Fibroblast of peridontal ligament (primary cell): ENCODE results near the gene SDK2.

ENCODE experiments used
- DNase-seq: peaks from one replicate; pipeline ENCODE4 v3.0.0-alpha.2; 2010; ENCODE audit errors: extremely low read depth

SDK2 gene

DNA sequence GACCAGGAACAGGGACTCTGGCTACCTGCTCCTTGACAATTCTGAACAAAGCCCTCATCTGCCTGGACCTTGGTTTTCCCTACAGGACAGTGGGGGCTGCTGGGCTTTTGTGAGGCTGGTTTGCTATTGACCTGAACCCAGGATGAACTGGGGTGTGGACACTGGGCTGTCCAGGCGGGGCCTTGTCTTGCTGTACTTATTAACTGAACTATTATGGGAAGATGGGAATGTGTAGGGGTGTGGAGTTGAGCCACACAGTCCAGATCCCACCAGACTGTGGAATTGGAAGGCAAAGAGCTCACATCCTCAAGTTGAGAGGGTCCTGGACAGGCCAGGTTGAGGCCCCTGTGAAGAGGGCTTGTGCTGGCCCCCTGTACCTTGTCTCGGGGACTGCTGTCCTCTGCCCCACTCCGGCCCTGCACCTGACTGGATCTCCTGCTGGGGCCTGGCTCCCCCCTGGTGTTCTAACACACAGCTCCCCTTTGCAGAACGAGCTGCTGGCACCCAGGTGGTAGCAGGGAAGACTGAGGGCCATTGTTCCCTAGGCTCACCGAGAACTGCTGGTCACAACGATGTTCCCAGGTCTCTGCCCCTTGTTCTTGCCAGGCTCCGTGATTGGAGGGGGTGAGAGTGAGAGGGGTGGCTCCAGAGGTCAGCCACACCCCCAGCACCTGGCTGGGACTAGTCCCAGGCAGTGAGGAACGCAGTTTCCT lies 280.6 kb downstream of the SDK2 start:
- no peak for DNase-seq

DNA sequence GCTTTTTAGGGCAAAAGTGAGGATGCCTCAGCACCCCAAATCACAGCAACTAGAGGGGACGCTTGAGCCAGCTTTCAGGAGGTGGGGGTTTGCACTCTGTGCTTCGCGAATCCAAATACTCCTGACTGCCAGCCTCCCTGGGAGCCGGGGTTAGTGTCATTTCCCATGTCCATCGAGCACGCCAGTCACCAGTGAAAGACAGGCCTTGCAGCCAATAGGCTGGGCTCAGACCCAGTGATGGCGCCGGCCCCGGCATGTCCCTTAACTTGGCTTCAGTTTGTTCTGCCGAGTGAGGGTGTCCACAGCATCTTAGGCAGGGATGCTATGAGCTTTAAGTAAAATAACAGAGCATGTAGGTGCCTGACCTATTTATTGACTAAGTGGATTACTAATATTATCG lies 281.5 kb downstream of the SDK2 start:
- no peak for DNase-seq

DNA sequence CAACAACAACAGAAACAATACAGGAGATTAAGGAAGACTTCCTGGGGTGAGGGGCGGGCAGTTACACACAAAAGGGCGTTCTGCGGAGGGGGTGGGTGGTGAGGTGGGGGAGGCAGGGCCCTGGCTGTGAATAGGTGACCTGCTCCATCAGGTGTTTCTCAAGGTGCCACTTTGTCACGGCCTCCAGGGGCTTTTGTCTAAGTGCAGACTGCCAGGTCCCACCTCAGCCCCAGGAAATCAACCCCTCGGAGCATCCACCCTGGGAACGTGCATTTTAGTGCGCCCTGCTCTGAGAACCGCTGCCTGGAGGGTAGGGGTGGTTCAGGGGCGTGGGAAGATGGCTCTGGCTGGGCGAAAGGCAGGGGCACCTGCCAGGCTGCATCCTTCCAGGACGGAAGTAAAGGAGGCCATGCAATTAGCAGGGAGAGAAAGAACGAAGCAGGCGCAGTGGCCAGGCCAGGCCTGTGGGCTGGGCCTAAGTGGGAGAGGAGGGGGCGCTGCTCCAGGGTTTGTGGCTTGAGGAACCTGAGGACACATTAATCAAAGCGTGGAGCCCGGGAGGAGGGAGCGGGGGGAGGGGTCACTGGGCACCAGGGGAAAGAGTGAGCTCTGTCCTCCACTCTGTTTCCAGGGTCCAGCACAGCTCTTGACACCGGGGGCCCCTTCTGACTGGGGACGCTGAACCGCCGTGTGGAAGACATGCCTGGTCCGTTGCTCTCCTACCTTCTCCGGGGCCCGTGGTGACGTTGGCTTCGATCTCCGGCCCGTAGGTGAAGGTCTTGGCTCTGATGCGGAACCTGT lies 283.1 kb downstream of the SDK2 start:
- no peak for DNase-seq

DNA sequence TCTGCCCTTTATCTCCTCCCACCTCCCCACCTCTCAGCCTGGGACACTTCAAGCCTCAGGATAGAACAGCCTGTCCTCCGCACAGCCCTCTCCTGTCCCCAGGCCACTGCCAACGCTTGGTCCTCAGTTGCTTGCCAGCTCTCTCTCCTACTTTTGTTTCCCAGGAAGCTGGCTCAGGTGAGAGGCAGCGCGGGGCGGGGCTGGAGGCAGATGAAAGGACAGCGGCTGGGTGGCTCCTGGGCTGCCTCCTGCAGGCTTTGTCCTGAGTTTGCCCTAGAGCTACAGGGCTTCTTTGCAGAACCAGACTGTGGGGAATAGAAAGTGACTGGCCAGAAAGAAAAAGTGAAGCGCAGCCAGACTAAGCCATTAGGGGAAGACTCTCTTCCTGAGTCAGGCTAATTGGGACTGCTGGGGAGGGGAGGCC lies 284.2 kb downstream of the SDK2 start:
- DNase-seq: no peak

DNA sequence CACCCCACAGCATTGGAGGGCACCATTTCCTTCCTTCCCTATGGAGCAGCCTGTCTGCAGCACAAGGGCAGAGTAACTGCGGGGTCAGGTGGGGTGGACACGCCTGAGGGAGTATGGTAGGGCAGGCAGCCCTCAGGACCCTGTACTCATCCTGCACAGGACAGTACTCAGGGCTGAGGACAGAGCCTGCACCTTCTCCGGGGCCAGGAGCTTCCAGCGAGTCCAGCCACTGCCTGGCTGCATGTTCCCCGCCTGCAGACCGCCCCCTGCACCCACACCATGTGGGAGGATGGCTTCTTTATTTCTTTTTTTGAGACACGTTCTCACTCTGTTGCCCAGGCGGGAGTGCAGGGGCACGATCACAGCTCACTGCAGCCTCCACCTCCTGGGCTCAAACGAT lies 284.9 kb downstream of the SDK2 start:
- no peak for DNase-seq

DNA sequence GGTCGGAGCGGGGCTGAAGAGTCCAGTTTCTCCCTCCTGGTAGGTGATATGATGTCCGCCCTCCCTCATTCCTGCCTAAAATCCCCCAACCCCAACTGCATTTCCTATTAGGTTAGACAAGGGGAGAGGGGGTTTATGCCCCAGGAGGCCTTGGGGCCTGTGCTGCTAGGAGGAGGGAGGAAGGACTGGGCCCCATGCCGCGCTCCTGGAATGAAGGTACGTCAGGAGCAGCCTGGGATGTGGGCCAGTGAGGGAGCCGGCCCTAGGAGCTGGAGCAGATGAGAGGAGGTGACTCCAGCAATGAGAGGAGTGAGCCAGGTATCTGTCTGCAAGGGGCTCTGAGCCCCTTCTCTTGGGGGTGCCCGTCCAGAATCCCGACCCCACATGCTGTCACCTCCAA lies 285.6 kb downstream of the SDK2 start:
- no peak for DNase-seq

DNA sequence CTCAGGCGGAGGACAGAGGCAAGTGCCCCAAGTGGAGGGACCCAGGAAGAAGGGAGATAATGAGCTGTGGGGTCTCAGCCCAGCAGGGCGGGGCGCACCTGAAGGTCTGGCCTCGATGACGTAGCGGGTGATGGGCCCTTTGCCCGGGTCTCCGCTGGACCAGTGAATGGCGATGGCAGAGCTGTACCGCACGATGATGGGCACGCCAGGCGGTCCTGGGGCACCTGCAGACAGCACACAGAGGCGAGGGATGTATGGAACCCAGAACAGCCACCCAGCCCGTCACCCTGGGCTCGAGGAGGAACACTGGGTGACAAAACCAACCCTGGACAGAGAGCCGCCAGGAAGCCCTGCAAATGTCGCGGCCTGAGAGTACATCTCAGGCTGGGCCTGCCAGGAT lies 286.3 kb downstream of the SDK2 start:
- no peak for DNase-seq

DNA sequence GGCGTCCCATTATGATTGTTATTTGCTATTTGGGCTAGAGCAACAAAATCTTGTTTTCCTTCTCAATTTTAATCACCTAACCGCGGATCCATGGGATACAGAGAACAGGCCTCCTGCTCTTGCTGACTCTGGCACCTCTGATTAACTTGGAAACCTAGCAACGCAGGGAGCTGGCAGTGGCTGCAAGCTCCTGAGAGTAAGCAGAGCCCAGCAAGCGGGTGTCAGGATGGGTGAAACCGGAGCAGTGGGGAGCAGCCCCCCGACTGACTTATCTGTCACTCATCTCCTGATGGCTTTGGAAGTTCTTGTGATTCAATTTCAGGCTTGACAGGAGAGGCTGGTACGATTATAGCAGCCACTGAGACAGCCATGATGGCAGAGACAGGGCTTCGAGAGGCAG lies 286.9 kb downstream of the SDK2 start:
- no peak for DNase-seq

DNA sequence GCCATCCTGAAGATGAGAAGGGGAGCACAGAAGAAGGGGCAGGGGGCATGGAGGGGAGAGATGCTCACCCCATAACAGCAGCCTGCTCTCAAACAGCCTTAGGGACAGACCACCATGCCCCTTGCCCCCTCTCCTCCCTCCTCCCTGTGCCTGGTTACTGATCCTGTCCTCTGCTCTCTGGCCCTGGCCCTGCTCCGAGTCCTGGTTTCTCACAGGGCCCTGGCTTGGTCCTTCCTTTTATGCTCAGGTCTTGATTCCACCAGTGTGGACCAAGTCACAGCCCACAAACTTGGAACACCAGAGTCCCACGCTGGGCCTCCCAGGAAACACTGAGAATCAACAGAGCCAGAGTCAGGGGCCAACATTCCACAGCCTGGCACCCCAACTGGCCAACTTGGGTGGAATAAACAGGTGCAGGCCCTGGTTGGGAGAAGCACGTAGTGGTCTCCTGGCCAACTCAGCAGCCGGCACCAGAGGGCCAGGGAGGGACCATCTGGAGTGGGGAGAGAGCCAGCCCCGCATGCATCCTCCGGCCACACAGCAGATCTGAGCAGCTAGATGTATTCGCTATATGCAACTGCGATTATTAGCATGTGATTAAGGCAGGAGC lies 287.6 kb downstream of the SDK2 start:
- DNase-seq: no peak

DNA sequence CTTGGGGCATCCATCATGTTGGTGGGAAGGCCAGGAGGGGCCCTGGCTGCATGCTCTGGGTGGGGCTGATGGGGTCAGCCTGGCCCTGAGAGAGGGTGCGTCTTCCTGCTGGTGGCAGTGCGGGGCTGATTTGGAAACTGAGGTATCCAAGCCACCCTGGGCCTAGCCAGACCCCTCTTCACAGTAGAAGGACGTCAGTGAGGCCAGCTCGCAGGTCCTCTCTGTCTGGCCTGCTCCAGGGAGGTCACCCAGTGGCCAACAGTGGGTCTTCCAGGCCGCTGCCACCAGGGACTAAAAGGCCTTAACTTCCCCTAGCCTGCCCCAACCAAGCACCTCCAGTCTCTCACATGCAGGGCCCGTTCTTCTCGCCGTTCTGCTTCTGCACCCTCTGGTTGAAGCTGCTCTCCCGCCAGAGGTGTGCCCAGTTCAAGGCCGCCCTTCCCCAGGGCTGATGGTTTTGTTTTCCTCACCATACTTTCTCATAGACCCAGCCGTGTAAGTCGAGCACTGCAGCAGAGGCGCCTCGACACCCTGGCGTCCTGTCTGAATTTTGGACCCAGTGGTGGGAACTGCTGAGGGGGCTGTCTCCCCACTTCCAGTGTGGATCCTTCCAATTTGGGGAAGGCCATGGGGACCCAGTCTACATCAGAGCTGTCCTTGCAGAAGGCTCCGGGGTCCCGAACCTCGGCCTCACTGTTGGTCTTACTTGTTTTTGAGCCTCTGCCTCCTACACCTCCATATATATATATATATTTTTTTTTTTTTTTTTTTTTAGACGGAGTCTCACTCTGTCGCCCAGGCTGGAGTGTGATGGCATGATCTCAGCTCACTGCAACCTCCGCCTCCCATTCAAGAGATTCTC lies 289.6 kb downstream of the SDK2 start:
- no peak for DNase-seq

DNA sequence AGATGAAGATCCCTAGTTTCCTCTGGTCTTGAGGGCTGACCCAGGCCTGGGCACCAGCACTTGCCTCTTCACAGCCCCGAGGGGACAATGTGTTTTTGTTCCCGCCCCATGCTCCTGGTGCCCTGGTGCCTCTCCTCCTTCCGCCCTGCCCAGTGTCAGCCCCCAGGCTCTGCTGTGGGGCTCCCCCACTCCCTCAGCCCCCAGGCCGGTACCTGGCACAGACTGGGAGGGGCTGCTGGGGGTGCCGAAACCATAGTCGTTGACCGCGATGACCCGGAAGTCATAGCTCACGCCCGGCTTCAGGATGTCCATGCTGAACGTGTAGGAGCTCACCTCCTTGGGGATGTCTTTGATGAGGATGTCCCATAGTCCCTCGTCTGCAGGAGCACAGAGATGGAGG lies 292.0 kb downstream of the SDK2 start:
- DNase-seq: no peak

DNA sequence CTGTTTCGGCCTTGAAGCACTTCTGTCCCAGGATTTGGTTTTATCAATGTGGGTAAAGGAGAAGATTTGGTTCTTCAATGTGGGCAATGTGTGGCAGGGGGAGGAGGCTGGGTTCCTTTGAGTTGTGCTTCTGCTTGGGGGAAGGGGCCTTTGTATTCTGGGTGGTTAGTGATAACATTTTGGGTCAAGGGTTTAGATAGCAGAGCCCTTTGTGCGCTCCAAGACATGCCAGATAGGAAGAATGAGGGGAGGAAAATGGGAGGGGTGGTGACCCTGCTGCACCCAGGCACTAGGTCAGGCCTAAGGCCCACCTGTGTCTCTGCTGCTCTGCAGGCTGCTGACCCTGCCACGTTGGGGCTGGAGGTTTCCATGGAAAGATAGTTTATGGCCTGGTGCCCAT lies 292.5 kb downstream of the SDK2 start:
- DNase-seq: no peak

DNA sequence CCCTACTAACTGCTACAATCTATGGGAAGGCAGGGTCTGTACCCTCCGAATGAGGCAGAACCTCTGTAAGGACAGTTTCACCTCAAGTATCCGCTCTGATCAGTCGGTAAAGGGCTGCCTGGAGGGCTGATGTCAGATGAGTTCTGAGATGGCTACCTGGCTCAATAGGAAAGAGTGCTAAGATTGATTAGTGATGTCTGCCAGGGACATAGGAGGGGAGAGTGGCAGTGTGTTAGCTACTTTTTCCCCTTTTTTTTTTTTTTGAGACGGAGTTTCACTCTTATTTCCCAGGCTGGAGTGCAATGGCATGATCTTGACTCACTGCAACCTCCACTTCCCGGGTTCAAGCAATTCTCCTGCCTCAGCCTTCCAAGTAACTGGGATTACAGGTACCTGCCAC lies 293.4 kb downstream of the SDK2 start:
- DNase-seq: no peak

DNA sequence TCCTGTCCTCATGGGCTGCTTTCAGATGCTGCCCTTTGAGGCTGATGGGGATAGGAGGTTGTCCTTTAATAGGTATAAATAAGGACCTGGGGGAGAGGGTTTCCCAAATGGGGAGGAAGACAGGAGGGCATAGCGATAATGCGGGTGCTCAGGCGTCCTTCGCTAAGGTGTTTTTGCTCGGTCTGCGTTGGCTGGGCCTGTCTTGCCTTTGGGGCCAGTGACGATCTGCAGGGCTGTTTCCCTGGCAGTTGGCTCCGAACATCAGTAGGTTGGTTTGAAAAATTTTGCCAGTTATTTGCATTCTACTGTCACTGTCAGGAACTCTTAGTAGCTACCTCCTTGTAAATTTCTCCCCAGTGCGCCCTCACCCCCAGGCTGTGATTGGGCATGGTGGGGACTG lies 294.6 kb downstream of the SDK2 start:
- DNase-seq: no peak

DNA sequence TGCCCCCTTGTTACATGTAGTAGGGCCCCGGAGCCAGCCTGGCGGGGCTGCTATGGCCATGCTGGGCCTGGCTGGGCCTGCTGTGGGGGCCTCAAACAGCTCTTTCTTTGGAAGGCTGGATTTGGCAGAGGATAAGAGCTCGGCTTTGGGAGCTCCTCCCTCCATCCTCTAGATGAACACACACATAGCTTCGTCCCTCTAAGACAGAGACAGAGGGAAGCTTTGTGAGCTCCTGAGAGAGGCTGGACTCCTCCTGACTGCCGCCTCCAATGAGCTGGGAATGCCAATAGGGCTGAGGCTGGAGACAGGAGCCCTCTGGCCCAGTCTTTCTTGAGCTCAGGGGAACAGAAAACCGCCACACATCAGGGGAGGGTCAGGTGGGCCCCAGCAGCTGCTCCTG lies 295.1 kb downstream of the SDK2 start:
- DNase-seq: no peak

DNA sequence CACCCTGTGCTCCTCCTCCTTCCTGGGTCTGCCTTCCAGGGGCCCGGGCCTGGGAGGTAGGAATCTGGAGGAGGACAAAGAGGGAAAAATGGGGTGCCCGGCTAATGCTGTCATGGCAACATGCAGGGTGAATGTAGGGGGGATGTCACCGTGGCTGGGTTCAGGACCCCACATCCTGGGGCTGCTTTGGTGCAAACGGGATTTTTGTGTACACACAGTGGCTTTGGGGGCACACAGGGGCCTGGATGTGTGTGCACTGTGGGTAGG lies 295.5 kb downstream of the SDK2 start:
- DNase-seq: no peak

DNA sequence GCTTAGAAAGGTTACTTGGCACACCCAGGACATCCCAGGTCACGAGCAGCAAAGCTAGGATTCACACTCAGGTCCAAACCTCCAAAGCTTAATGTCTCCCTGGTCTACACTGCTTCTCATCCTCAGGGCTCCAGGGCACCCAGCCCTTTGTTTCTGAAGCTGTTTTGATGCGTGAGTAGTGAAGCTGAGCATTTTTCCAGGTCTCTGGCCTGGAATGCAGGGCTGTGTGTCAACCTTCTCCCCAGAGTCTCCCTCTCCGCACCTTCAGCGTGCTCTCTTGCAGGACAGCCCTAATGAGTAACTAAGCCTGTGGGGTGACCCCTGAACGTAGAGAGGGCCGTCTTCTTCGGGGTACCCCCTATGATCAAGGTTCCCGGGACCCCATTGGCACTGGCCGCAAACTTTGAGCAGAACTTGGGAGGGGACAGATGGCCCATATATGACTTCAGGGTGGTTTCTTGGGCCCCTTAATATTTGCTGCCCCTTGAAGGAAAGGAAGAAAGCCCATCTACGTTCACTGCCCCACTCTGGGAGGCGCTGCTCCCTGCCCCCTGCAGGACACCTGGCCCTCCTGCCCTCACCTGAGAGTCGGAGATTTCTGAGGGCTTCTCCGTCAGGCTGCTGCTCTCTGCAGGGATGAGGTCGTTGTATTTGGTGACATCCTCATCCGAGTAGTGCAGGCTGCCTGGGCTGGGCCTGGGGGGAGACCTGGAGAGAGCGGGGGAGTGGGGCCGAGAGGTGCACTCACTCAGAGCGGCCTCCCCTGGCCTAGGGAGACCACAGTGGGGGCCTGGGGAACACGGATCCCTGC lies 296.0 kb downstream of the SDK2 start:
- DNase-seq: no peak

DNA sequence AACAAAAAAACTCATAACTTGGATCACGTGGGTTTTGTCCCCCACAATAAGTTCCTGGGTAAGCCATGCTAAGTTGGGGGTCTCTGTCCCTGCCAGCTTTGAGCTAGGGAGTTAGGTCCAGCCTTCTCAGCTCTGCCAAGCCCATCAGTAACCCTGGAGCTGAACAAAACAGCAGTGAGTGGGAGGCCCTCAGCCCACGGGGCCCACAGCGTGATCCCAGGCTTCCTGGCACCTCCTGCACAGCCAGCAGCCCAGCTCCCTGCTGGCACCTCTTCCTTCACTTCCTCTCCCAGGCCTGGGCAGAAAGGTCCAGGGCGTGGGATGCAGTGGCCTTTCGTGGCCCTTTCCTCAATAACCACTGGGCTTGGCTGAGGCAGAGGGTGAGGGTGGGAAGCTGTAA lies 296.9 kb downstream of the SDK2 start:
- DNase-seq: no peak

DNA sequence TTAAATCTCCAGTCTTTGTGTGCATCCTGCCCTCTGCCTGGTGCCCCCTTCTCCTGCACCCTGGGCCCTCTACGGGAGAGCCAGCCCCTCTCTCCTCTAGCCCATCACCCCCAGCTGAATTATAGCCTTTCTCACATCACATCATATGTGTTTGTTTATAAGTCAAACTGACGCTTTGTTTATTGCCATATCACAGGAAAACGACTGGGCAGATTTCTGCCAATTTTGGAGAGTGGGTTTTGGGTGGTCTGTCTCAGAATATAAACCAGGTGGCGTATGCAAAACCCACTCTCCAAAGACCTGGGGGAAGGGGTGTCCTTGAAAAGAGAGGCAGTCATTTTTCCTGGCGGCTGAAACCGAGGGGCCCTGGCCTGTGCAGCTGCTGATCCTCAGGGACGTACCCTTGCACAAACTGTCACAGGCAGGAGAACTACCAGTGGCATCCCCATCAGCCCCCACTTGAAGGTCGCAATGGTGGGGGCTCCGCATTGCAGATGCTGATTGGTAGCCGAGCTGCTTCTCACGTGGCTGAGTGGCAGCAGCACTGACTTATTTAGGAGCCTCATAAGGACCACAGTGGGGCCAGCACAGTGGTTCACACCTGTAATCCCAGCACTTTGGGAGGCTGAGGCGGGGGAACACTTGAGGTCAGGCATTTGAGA lies 297.6 kb downstream of the SDK2 start:
- DNase-seq: no peak

DNA sequence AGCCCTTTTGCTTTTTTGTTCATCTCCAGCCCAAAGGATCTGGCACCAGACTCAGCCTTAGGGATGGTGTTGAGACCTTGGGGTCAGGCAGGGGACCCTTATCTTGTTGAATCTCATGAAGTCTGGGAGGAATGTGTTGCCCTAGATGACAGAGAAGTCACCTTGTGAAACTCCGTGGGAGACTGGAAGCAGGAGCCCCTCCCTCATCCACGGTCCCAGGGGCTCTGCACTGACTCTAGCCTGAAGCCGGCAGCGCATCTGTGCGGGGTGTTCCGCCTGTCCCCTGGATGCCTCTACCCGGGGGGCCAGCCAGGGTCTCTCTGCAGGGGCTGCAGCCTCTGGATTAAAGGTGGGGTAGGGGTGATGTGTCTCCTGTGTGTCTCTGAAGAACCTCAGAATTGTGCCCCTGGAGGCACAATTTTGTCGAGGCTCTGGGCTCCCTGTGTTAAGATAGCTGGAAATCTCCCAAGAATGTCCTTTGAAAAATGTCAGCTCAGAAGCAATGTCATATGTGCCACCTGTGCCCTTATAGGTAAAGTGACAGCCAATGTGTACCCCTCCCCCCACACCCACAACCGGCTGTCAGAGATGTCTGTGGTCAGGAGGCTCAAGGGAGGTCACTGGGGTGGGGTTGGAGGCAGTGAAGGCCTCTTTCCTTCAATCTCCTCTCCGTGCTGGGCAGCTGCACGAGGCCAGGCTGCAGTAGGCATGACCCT lies 300.3 kb downstream of the SDK2 start:
- no peak for DNase-seq
